ENCODE results near the gene FBXO27. TPM values are rescaled to one million over a fixed set of nuclear protein-coding genes. Genes with fewer than 3 reads are reported as not detected.

The FBXO27 gene
- polyA plus RNA-seq, 3 donors: not detected

- H3K4me3 ChIP-seq (replicated peaks in 1 of 3; ENCODE audit: low read depth in 2 of 3, low read length in 3 of 3): no peak overlapping the region
- H3K27me3 ChIP-seq (ENCODE audit: control insufficient read depth in 2 of 2, insufficient read depth in 2 of 2, low read length in 2 of 2): no peaks in the 10 kb centered on the region
- no peaks in the 10 kb centered on the region for H3K4me1 Mint-ChIP-seq
- DNase-seq: no peak
- no peak overlapping the region for H3K9ac ChIP-seq (ENCODE audit: insufficient read depth, low read length, poor library complexity, severe bottlenecking)
- H2AFZ ChIP-seq (ENCODE audit: insufficient read depth, low read depth, low read length, poor library complexity, severe bottlenecking): no peak overlapping the region
- H3K9me3 Mint-ChIP-seq: peaks cover 0 to 14% (median 1%) of the 10 kb centered on the region in 7 donors
- intact Hi-C loops (cut with micrococcal nuclease): no loop called here
- no peaks in the 10 kb centered on the region for H3K4me1 ChIP-seq (ENCODE audit: control insufficient read depth in 1 of 2, insufficient read depth in 2 of 2, low read length in 2 of 2)
- peaks cover 3 to 9% (median 7%) of the 10 kb centered on the region in 3 donors for H3K27me3 Mint-ChIP-seq (ENCODE audit: low read depth in 3 of 3)
- no peak overlapping the region for H3K27ac ChIP-seq (ENCODE audit: low read depth in 1 of 2, low read length in 2 of 2)
- no peak overlapping the region for H3K4me2 ChIP-seq (replicated peaks; ENCODE audit: extremely low read depth, low read length, poor library complexity, severe bottlenecking)
- no peak overlapping the region for H3K27ac Mint-ChIP-seq
- H3K9me3 ChIP-seq (replicated peaks in 1 of 2; ENCODE audit: control insufficient read depth in 1 of 2, insufficient read depth in 1 of 2, low read length in 2 of 2): no peaks in the 10 kb centered on the region
- H4K20me1 ChIP-seq (ENCODE audit: insufficient read depth, low read length): no peaks in the 10 kb centered on the region
- no peaks in the 10 kb centered on the region for H3K36me3 ChIP-seq (replicated peaks in 1 of 2; ENCODE audit: control insufficient read depth in 1 of 2, insufficient read depth in 2 of 2, low read length in 2 of 2)
- H3K4me3 Mint-ChIP-seq: no peak overlapping the region
- TF ChIP-seq CTCF (IDR thresholded peaks at IDR 0.05): no peak
- no peaks in the 10 kb centered on the region for H3K36me3 Mint-ChIP-seq
- H3K79me2 ChIP-seq (ENCODE audit: insufficient read depth, low read length): no peaks in the 10 kb centered on the region
- 100% methylated on average over 1 of the region's 2 CpGs for WGBS (ENCODE audit: insufficient coverage)
These were observed 21.7 kb upstream of the FBXO27 start for GRCh38 chr19:39054091-39054470.

GRCh38 chr19:39053276-39054090, 21.1 kb upstream of the FBXO27 start:
- H3K4me2 ChIP-seq (replicated peaks; ENCODE audit: extremely low read depth, low read length, poor library complexity, severe bottlenecking): no peak overlapping the region

More at GRCh38 chr19:39053276-39054090, 21.1 kb upstream of the FBXO27 start:
- no peaks in the 10 kb centered on the region for H3K36me3 ChIP-seq (replicated peaks in 1 of 2; ENCODE audit: control insufficient read depth in 1 of 2, insufficient read depth in 2 of 2, low read length in 2 of 2)
- Mint-ChIP-seq H3K4me3 (no peak overlapping the region), H3K27ac (no peak overlapping the region), H3K9me3 (peaks cover 0 to 14% (median 1%) of the 10 kb centered on the region in 7 donors), H3K36me3 (no peaks in the 10 kb centered on the region), H3K4me1 (no peaks in the 10 kb centered on the region), H3K27me3 (ENCODE audit: low read depth in 3 of 3) (peaks cover 3 to 9% (median 7%) of the 10 kb centered on the region in 3 donors)
- H3K27ac ChIP-seq (ENCODE audit: low read depth in 1 of 2, low read length in 2 of 2): no peak overlapping the region
- no peak overlapping the region for H2AFZ ChIP-seq (ENCODE audit: insufficient read depth, low read depth, low read length, poor library complexity, severe bottlenecking)
- no peak for TF ChIP-seq CTCF (IDR thresholded peaks at IDR 0.05)
- H3K4me3 ChIP-seq (replicated peaks in 1 of 3; ENCODE audit: low read depth in 2 of 3, low read length in 3 of 3): no peak overlapping the region
- H3K4me1 ChIP-seq (ENCODE audit: control insufficient read depth in 1 of 2, insufficient read depth in 2 of 2, low read length in 2 of 2): no peaks in the 10 kb centered on the region
- WGBS (ENCODE audit: insufficient coverage): 89% methylated on average over 17 of the region's 18 CpGs
- intact Hi-C loops (cut with micrococcal nuclease): no loop called here
- H3K9ac ChIP-seq (ENCODE audit: insufficient read depth, low read length, poor library complexity, severe bottlenecking): no peak overlapping the region
- no peaks in the 10 kb centered on the region for H3K79me2 ChIP-seq (ENCODE audit: insufficient read depth, low read length)
- no peaks in the 10 kb centered on the region for H3K27me3 ChIP-seq (ENCODE audit: control insufficient read depth in 2 of 2, insufficient read depth in 2 of 2, low read length in 2 of 2)
- H3K9me3 ChIP-seq (replicated peaks in 1 of 2; ENCODE audit: control insufficient read depth in 1 of 2, insufficient read depth in 1 of 2, low read length in 2 of 2): no peaks in the 10 kb centered on the region
- no peaks in the 10 kb centered on the region for H4K20me1 ChIP-seq (ENCODE audit: insufficient read depth, low read length)
- no peak for DNase-seq

Measured in CD14-positive monocyte (primary cell).